ENCODE measurements around the gene SLC9A9. TPM values are rescaled to one million over a fixed set of nuclear protein-coding genes. Genes with fewer than 3 reads are reported as not detected.

The SLC9A9 gene
- total RNA-seq, 2 donors from 2014 or later = 1.3 to 3.7 TPM

GRCh38 chr3:143820466-143821221 lies 27.6 kb downstream of the SLC9A9 start:
- TF ChIP-seq CTCF (conservative IDR thresholded peaks at IDR 0.05) = no peak
- Histone ChIP-seq H3K9ac (ENCODE audit: extremely low read depth, low read length, poor library complexity, severe bottlenecking) (no peak overlapping the region), H3K4me3 (ENCODE audit: low read length) (no peak overlapping the region), H3K9me3 (ENCODE audit: control insufficient read depth, low read length) (no peaks in the 10 kb centered on the region), H3K36me3 (ENCODE audit: control insufficient read depth, insufficient read depth, low read length) (no peaks in the 10 kb centered on the region), H3K27ac (ENCODE audit: low read depth, low read length) (no peak overlapping the region), H3K27me3 (ENCODE audit: control insufficient read depth, insufficient read depth, low read length, poor library complexity, severe bottlenecking) (no peaks in the 10 kb centered on the region), H3K4me1 (ENCODE audit: control insufficient read depth, insufficient read depth, low read length) (no peaks in the 10 kb centered on the region)
- no peak overlapping the region for H3K27ac Mint-ChIP-seq
- 95 to 97% methylated on average over 2 of the region's 3 CpGs for WGBS, 2 experiments (ENCODE audit: insufficient coverage in 1 of 2, insufficient read length in 1 of 2)
- H3K27me3 Mint-ChIP-seq (ENCODE audit: insufficient read depth) = no peaks in the 10 kb centered on the region
- no peaks in the 10 kb centered on the region for H3K9me3 Mint-ChIP-seq
- peaks cover 6% of the 10 kb centered on the region for H3K4me1 Mint-ChIP-seq
- DNase-seq = no peak
- no peaks in the 10 kb centered on the region for H3K36me3 Mint-ChIP-seq (ENCODE audit: low read depth)
- H3K4me3 Mint-ChIP-seq = no peak overlapping the region

- Mint-ChIP-seq H3K4me3 (no peak overlapping the region), H3K27me3 (ENCODE audit: insufficient read depth) (no peaks in the 10 kb centered on the region), H3K9me3 (no peaks in the 10 kb centered on the region), H3K27ac (no peak overlapping the region), H3K4me1 (peaks cover 6% of the 10 kb centered on the region), H3K36me3 (ENCODE audit: low read depth) (no peaks in the 10 kb centered on the region)
- no peak for DNase-seq
- TF ChIP-seq CTCF (conservative IDR thresholded peaks at IDR 0.05) = no peak
- no peaks in the 10 kb centered on the region for H3K27me3 ChIP-seq (ENCODE audit: control insufficient read depth, insufficient read depth, low read length, poor library complexity, severe bottlenecking)
- no peaks in the 10 kb centered on the region for H3K9me3 ChIP-seq (ENCODE audit: control insufficient read depth, low read length)
- no peaks in the 10 kb centered on the region for H3K36me3 ChIP-seq (ENCODE audit: control insufficient read depth, insufficient read depth, low read length)
- H3K27ac ChIP-seq (ENCODE audit: low read depth, low read length) = no peak overlapping the region
- no peak overlapping the region for H3K4me3 ChIP-seq (ENCODE audit: low read length)
- H3K4me1 ChIP-seq (ENCODE audit: control insufficient read depth, insufficient read depth, low read length) = no peaks in the 10 kb centered on the region
- WGBS, 2 experiments (ENCODE audit: insufficient coverage in 1 of 2, insufficient read length in 1 of 2) = 91 to 100% methylated on average over 1 of the region's 1 CpG
- no peak overlapping the region for H3K9ac ChIP-seq (ENCODE audit: extremely low read depth, low read length, poor library complexity, severe bottlenecking)
These were observed 28.4 kb downstream of the SLC9A9 start for GRCh38 chr3:143819890-143820289.

- no peak overlapping the region for H3K4me3 Mint-ChIP-seq
- WGBS, 2 experiments (ENCODE audit: insufficient coverage in 1 of 2, insufficient read length in 1 of 2) = 92 to 96% methylated on average over 2 to 3 of the region's 3 CpGs
- no peak overlapping the region for H3K4me3 ChIP-seq (ENCODE audit: low read length)
- H3K27me3 ChIP-seq (ENCODE audit: control insufficient read depth, insufficient read depth, low read length, poor library complexity, severe bottlenecking) = no peaks in the 10 kb centered on the region
- no peak overlapping the region for H3K27ac Mint-ChIP-seq
- no peaks in the 10 kb centered on the region for H3K9me3 ChIP-seq (ENCODE audit: control insufficient read depth, low read length)
- no peaks in the 10 kb centered on the region for H3K4me1 ChIP-seq (ENCODE audit: control insufficient read depth, insufficient read depth, low read length)
- no peak for TF ChIP-seq CTCF (conservative IDR thresholded peaks at IDR 0.05)
- no peaks in the 10 kb centered on the region for H3K4me1 Mint-ChIP-seq
- no peaks in the 10 kb centered on the region for H3K36me3 Mint-ChIP-seq (ENCODE audit: low read depth)
- no peak overlapping the region for H3K27ac ChIP-seq (ENCODE audit: low read depth, low read length)
- no peaks in the 10 kb centered on the region for H3K9me3 Mint-ChIP-seq
- H3K9ac ChIP-seq (ENCODE audit: extremely low read depth, low read length, poor library complexity, severe bottlenecking) = no peak overlapping the region
- no peak for DNase-seq
- H3K36me3 ChIP-seq (ENCODE audit: control insufficient read depth, insufficient read depth, low read length) = no peaks in the 10 kb centered on the region
- no peaks in the 10 kb centered on the region for H3K27me3 Mint-ChIP-seq (ENCODE audit: insufficient read depth)
These were observed 33.8 kb downstream of the SLC9A9 start for GRCh38 chr3:143814443-143814889.
